Left hindlimb (tissue), 1 donor: ENCODE data around the gene GRIN2B.

ENCODE experiments used
- DNase-seq: peaks from one replicate; pipeline ENCODE4 v3.0.0-alpha.2; 2018

GRIN2B gene

DNA sequence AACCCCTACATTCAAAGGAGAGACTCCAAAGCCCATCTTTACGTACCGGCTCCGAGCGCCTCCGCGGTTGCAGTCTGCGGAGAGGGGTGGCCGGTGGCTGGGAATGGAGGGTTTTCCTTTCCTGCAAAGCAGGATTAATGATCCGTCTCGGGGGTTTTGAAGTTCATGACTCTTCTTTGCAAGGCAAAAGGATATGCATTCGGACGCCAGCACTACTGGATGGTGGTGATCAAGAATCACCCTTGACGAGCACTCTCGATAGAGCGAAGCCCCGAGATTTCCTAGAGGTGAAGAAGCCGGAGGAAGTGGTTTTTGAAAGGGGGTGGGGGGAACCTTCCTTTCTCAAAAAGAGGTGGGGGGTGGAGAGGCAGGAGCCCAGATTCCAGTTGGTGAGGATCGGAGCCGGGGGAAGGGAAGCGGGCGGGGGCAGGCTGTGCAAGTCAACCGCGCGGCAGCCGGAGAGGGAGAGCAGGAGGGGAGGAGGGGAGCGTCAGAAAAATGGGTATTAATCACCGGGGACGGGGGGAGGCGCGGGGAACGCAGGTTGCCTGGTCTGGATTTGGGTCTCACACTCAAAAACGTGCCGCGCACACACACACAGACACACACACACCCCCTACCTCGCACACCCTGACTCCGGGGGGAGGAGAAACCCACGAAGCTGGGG lies at the start of gene GRIN2B:
Gene GRIN2B (minus strand): TSS at position 307 of the 667 bp plus-strand sequence. CDS start 115,394 bp downstream, outside the sequence.
- DNase-seq: peak; percentile 47

DNA sequence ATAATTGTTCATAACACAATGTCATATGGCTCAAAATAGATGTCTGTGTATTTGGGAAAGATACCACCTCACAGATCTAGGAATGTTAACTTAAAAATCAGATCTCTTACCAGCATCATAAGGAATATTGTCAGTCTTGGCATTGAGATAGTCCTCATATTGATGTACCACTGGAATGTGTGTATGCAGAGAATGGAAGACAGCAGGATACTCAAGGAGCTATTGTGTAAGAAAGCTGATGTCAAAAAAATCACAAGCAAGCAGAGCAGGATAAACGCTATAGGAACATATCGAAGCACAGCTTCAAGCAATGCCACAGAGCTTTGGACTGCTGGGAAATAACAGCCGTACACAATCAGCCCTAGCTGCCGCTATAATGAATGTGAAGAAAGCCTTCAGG lies 45.1 kb upstream of the GRIN2B start:
- DNase-seq: no peak

- no peak for DNase-seq
Measured at GRCh38 chr12:14024591-14024990, 43.2 kb upstream of the GRIN2B start.

DNA sequence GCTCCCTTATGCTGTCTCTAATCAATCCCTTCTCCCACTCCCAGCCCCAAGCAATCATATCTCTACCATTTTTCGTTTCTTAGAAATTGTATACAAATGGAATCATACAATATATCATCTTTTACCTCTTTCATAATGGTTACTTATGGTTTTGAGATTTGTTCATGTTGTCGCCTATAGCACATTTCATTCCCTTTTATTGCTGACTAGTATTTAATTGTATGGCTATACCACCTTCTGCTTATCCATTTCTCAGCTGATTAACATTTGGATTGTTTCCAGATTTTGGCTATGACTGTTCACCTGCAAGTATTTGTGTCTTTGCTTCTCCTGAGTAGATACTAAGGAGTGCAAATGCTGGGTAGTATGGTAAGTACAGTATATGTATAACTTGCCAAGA lies 36.7 kb upstream of the GRIN2B start:
- DNase-seq: no peak

DNA sequence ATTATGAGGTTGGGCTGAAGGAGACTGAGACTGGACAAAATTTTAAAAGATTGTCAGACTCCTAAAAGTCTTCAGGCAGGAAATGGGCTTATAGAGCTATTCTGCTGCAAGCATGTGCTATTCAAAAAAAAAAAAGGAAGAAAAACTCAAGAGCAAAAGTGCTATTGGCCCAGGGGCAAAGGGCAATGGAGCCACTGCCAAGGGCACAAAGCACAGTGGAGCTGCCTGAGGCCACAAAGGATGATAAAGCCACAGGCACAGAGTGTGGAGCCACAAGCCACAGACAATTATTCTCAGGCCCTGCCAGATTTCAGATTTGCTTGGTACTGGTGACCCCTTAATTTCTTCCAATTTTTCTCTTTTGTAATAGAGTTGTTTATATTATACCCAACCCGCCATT lies 29.6 kb upstream of the GRIN2B start:
- no peak for DNase-seq

- no peak for DNase-seq
Measured at GRCh38 chr12:14007639-14008038, 26.2 kb upstream of the GRIN2B start.

DNA sequence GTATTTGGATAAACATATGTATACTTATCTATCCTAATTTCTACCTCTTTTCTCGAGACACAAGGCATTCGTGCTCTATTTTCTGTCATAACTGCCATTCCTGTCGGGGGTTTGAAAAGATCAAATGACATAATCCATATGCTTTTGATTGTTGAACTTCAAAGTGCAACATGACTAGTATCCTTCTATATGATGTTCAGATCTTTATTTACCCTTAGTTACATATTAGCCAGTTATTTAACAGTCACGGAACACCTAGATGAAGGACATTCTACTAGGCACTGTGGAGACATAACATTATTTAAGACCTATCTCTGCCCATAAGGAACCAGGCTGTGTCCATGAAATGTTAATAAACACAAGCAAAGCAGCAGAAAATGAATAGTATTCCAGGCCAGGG lies 11.2 kb upstream of the GRIN2B start:
- DNase-seq: no peak

DNA sequence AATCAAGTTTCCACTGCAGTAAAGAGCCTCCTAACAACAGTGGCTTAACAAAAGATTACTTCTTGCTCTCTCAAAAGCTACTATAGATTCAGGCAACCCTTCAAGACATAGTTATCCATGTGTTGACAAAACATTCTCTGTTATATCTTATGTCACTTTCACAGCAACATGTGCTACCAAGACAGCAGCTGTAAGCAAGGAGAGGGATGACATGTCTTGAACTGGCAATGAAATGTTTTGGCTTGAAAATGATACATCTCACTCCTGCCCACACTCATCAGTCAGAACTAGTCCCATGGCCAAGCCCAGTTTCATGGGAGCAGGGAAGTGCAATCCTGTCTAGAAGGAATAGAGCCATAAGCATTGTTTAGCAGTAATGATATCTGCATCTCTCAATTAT lies 10.7 kb upstream of the GRIN2B start:
- DNase-seq: no peak

GRCh38 chr12:13986031-13986430 lies 4.6 kb upstream of the GRIN2B start:
- no peak for DNase-seq

GRCh38 chr12:13981990-13982389 lies 588 bp upstream of the GRIN2B start:
- peak; percentile 52 for DNase-seq

DNA sequence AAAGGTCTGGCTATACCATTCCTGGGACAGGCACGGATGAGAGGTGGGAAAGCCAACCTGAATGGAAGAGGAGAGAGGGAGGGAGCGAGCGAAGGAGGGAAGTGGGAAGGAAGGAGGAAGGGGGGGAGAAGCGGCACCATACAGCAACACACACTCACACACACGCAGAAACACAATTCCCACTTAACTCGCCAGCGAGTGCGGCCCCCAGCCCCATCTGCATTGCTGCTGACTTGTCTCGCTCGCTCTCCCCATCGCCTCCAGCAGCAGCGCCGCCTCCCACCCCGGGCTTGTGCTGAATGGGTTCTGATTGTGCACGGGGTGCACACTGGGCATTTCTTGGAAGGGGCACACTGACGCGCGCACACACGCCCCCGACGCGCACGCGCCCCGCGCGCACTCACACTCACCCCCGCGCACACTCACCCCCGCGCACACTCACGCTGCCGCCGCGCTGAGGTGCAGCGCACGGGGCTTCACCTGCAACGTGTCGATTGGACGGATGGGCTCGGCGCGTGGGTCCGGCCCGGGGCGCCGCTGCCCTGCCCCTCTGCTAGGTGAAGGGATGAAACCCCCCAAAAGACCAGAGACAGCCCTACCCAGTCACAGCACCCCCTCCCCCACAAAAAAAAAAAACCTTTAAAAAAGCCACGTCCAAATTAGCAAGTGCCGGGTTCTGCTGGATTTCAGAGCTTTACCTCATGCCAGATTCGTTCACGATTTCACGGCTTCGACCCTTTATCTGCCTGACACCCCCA lies 685 bp downstream of the GRIN2B start:
- DNase-seq: peak; percentile 40

DNA sequence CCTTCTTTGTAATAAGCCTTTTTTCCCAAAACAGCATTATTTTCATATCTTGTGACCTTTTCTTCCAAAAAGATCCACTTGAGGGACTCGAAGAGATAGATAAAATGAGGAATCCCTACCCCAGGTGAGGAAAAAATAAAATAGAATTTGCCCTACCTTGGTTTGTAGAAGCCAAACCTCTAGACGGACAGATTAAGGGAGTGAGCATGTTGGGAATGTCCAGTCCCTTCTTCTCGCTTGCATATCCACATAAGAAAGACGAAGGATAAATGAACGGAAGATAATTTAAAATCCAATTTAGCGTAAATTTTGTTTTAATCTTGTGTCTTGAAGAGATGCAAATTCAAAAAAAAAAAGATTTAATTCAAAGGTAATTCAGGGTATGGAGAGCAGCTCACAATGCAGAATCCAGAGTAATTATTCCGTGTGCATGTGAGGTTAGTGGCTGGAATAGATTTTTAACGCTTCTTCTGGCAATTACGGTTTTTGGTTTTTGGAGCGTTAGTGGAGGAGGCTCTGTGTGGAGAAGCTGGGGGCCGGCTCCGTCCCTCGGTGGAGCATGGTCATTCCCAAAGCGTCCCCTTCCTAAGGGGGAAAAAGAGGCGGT lies 1.5 kb downstream of the GRIN2B start:
- no peak for DNase-seq

DNA sequence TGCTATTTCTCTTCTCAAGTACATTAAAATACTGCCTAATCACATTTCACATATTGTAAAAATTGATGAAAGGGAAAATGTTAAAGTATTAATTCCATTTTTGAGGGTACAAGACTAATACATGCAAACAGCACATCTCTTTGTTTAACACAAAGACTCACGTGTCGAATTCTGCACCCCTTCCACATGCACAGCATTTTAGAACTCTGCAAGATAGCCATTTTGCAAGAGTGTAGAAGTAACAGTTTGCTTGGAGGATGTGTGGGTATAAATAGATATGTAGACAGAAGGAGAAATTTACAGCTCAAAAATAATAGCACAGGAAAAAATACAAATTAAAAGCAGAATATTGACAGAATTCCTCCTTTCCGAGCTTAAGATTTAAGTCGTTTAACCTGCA lies 2.5 kb downstream of the GRIN2B start:
- no peak for DNase-seq

DNA sequence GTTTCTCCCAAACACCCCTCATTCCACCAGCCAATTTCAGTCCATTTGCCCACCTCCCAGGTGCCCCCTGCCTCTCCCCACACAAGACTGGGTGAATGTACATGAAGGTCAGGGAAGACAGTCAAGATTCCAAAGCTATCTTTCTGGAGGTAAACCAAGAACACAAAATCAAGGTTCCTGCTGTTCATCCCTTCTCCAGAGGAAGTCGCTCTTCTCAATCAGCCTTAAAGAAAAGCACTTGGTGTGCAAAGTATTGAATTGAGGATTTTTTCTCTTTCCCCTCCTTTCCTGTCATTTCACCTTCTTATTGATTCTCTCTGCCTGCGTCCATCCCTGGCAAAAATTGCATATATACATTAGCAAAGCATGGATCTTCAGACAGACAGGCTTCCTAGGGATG lies 4.5 kb downstream of the GRIN2B start:
- no peak for DNase-seq

- no peak for DNase-seq
Measured at GRCh38 chr12:13976028-13976584, 5.3 kb downstream of the GRIN2B start.

GRCh38 chr12:13973996-13974395 lies 7.4 kb downstream of the GRIN2B start:
- peak; percentile 49 for DNase-seq

DNA sequence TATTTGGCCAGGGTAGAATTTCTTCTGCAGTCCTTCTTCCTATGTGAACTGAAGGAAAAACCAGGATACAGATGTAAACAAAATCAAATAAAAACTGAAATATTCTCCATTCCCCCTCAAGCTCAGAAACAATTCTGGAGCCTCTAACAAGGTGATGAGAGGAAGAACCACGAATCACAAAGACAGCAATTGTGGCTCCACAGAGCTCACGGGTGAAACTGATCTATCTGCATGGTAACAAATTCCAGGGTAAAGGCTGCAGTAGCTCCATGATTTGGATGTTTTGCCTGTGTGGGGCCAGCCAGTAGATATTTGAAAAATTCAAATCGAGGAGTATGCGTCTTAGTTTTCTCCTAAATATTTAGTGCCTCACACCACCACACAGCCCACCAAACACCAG lies 10.6 kb downstream of the GRIN2B start:
- no peak for DNase-seq

DNA sequence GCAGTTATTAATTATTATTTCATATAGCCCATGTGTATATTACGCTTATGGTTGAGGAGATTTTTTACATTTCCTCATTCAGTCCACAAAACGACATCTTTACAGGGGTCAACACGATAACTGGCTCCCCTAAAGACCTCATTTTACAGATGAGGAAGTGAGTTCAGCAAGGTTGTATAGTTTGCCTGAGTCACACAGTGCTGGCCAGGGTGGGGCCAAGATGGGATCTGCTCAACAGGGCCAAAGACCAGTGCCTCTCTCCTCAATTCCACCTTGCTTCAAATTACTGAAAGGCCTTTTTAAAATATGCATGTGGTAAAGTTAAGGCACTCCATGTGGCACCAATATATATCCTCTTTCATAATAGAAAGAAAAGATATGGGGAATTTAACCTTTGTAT lies 13.1 kb downstream of the GRIN2B start:
- DNase-seq: no peak

DNA sequence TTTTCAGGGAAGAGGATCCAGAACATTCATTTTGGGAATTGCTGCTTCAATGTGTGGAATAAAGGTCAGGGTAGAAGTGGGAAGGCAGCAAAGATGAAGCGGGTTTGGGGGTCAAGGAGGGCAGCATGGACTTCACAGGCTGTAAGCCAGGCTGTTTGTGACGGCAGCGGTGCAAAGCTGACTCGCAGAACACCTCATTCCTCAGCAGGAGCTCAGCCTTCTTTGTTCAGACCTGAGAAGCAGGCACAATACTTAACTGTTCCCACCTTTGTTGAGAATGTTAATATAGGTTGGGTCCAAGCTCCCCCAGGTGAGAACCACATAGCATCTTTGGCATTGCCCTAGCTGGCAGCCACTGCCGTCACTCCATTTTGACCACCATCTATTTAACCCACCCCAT lies 16.7 kb downstream of the GRIN2B start:
- no peak for DNase-seq

- DNase-seq: no peak
Measured at GRCh38 chr12:13962699-13963098, 18.7 kb downstream of the GRIN2B start.

DNA sequence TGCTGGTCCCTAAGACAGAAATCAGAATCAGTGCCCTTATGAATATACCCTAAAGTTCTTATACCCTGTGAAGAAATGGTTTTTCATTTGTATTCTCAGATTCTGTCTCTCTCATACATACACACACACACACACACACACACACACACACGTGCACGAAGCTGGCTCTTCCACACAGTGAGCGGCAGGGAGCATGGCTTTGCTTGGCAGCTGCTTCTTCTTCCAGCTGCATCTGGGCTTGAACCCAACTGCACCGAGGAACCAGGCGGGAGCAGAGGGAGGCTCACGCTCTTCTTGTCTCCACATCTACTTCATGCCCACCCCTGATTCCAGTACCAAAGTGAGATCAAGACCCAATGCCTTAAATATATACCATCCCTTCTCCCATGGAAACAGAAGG lies 19.4 kb downstream of the GRIN2B start:
- DNase-seq: peak; percentile 71

DNA sequence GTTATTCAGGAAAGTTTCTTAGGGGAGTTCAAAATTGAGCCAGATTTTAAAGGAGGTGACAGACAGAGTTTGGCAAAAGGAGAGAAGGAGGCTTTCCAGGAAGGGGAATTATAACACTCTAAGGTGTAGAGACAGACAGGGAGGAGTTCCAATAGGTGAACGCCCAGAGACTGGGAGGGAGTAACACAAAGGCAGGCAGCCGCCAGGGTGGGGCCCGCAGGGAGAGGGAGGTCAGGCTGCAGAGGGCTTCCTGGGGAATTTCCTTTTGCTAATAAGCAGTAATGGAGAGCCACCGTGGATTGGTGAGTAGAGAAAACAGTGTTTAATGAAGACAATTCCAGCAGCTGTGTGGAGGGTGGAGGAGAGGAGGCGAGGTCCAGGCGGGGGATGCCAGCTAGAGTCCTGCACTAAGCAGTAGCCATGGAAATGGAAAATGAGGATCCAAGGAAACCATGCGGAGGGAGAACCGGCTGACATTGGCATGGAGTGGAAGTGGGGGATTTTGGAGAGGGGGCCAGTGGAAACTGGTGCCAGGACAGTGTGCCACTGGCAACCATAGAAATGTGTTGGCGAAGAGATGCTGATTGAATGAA lies 22.2 kb downstream of the GRIN2B start:
- peak; percentile 55 for DNase-seq

DNA sequence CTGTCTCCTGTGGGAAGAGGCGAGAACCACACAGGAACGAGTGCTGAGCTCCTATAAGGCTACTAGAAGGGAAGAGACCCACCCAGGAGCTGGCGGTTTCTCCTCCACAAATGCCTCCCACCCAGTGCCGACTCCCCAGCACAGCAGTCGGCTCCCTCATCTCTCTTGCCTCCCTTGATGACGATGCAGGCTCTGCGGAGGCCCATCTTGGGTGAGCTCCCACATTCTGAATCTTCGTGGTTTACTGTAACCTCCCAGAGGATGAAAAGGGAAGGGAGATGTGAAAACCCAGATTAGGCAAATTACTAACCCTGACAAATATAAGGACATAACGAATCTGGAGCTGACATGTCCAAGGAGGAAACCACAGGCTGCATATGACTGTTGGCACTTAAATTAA lies 23.8 kb downstream of the GRIN2B start:
- no peak for DNase-seq
